ENCODE measurements around the gene ABHD11. TPM values are rescaled to one million over a fixed set of nuclear protein-coding genes. Genes with fewer than 3 reads are reported as not detected.

ABHD11 gene
- total RNA-seq, 1 donor from 2014 or later, result 31.6 TPM

DNA sequence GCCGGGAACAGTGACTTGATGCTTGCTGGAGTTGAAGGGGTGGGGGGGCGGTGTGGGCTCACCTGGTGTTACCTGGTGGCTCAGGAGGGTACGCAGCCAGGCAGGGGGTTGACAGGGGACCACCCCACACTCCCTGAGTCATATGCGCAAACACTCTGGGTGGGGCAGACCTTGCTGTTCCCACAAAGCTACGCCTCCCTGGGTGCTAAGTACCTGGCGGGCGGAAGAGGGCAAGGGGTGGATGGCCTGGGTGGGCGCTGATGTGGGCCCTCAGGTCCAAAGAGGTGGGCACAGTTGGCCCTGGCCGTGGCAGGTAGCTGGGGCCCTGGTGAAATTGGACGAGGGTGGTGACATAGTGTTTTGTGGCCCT is 33.1 kb downstream of the ABHD11 start:
- intact Hi-C loops (cut with DNase I), result no loop called here
- no peak for DNase-seq (ENCODE audit: low spot score)

DNA sequence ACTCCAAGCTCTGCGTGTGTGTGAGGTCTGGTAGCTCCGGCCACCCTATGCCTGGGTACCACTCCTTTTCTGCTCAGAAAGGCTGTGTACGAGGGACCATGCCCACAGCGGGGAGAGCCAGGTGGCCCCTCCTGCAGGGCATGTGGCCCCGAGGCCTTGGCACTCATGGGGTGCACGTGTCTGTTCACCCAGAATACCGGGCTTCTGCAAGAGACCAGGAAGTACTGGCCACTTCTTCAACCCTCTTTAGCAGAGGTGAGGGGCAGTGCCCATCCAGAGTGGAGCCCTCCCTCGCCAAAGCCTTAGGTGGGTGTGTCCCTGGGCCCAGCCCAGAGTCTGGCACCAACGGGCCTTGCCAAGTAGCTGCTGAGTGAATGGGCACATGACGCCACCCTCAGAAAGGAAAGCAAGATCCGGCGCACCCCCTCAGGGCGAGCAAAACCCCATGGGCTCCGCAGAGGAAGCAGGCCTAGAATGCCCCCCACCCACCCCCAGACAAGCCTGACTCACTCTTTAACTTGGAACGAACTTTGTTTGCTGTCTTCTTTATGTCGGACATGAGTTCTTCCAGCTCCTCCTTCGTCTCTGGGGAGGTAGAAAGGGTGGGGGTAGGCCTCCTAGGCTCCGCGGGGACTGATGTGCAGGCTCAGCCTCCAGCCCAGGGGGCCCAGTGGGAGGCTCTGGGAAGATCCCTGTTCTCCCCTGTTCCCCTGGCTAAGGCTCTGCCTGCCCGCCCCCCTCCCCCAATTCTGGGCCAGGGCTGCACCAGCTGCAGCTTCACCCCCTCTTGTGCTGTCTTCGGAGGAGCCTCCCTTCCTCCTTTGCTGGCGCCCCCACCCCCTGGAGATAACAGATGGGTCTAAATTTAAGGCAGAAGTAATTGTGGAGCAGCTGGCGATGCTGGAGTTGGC is 33.7 kb downstream of the ABHD11 start:
- DNase-seq (ENCODE audit: low spot score), result no peak
- intact Hi-C loops (cut with DNase I), result no loop called here

DNA sequence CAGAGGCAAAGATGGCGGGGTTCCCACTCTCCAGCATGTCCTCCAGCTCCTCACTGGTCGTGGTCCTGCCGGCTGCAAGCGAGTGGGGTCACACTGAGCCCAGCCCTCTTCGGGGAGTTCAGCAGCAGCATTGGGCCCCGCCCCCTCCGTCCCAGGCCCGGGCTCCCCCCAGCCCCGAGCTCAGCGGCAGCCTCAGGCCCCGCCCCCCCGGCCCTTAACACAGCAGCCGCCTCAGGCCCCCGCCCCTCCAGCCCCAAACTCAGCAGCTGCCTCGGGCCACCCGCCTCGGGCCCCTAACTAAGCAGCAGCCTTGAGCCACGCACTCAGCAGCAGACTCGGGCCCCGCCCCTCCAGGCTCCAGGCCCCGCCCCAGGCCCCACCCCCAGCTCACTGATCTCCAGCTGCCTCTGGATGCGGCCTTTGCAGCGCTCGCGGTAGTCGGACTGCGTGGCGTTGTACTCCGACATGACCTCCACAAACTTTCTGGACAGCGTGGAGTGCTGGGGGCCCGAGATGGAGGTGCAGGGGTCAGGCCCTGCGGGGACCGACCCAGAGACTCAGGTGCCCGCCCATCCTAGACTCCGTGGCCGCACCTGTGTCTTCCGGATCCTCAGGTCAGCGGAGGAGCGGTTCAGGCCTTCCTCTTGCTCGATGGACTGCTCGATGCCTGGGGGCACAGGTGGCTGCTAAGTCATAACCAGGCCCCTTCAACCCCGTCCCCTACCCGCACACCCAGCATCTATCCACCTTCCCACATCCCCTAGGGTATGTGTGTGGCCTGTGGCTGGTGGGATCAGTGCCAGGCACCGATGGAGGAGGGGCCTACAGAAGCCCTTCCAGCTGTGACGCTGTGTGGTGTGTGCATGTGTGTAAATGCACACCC is 34.6 kb downstream of the ABHD11 start:
- intact Hi-C loops (cut with DNase I), result no loop called here
- no peak for DNase-seq (ENCODE audit: low spot score)

DNA sequence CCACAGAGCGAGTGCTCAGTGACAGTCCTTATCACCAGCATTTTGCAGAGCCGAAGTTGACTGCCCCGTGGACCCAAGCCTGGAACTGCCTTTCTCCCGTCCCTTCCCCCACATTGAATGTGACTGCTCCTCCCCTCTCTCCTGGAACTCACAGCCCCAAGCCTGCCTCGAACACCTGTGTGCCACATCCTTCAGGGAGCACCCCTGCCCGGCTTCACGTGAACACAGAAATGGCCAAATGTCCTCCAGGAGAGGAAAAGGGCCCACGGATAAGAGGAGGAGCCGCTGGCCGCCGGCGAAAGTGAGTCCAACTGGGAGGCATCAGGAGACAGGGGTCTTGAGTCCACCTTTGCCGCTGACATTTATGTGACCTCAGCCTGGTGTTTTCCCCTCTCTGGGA is 35.4 kb downstream of the ABHD11 start:
- intact Hi-C loops (cut with DNase I), result no loop called here
- no peak for DNase-seq (ENCODE audit: low spot score)

DNA sequence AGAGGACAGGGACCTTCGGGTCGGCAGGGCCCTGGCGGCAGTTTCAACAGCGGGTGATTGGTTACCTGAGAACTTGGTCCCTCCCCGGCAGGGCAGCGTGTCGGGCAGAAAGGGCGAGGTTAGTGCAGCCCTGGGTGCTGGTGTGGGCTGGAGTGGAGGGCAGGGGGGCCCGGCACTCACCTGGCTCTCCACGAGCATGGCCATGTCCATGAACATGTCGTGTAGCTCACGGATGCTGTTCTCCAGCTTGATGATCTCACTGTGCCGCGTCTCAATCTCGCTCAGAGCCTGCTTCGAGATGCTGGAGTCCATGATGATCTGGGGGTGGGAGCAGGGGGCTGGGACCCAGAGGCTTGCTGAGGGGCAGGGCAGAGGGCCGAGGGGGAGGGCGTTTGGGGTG is 35.9 kb downstream of the ABHD11 start:
- DNase-seq (ENCODE audit: low spot score), result no peak

DNA sequence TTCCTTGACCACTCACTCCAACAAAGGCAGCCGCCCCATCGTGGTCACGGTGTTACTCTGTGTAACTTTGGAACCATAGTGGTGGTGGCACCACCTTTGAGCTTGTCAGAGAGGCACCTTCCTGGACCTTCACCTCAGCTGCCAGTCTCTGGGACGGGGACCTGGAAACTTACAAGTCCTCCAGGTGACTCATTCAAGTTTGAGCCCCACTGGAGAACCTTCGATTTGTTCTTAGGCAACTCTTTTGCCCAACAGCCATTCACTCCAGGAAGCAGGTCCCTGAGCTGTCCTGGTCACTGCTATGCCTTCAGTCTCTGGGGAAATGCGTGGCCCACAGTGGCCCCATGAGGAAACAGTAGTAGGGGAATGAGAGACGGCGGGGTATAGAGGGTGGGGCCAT is 36.4 kb downstream of the ABHD11 start:
- no peak for DNase-seq (ENCODE audit: low spot score)
- intact Hi-C loops (cut with DNase I), result no loop called here

More for the DNA sequence above, 35.9 kb downstream of the ABHD11 start:
- intact Hi-C loops (cut with DNase I), result no loop called here

DNA sequence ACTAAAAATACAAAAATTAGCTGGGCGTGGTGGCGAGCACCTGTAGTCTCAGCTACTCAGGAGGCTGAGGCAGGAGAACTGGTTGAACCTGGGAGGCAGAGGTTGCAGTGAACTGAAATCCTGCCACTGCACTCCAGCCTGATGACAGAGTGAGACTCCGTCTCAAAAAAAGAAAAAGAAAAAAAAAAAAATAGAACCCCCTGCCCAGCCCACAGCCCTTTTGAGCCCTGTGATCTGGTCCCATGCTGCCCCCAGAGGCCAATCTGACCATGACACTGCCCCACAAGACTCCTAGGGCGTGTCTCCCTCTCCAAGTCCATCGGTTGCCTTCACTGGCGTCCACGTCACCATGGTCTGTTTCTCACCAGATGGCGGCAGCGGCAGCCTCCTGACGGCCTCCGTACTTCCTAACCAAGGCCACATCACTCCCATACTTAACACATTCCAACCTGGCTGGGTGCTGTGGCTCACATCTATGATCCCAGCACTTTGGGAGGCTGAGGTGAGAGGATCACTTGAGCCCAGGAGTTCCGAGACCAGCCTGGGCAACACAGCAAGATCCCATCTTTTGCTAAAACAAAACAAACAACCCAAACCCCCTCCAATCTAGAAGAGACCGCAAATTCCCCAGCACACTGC is 37.1 kb downstream of the ABHD11 start:
- intact Hi-C loops (cut with DNase I), result no loop called here
- no peak for DNase-seq (ENCODE audit: low spot score)

DNA sequence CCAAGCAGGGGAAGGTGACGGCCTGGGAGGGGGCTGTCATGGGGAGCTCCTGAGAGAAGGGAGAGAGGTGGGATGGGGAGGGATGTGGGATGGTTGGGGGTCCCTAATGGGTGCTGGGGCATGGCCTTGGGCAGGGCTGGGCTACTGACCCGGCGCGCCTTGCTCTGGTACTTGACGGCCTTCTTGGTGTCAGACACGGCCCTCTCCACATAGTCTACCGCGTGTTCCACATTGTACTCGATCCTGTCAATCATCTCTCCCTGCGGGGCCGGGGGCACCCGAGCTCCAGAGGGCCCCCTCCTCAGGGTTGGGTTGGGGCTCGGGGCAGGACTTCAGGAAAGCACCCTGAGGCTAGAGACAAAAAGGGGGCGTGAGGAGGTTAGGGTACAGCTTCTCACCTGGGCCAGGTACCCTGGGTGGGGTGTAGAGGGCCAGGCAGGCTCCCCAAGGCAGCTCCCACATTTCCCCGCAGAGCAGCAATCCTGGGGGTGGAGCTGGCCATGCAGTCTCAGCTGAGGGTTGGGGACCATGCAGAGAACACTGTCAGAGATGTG is 37.9 kb downstream of the ABHD11 start:
- intact Hi-C loops (cut with DNase I), result no loop called here
- DNase-seq (ENCODE audit: low spot score), result no peak

DNA sequence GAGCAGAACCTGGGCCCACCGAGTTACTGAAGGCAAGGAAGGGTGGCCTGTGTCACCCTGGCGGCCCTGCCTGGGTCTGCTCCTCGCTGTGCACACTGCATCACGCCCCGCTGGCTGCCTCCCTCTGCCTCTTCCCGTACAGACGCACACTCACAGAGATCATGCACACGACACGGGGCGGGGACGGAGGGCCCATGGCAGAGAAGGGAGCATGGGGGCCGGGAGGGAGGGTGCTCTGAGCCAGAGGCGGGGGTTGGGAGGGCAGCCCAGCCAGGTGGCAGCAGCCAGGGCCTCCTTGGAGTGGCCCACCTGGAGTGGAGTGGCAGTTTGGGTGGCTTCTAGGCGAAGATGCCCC is 38.6 kb downstream of the ABHD11 start:
- no peak for DNase-seq (ENCODE audit: low spot score)
- intact Hi-C loops (cut with DNase I), result no loop called here

DNA sequence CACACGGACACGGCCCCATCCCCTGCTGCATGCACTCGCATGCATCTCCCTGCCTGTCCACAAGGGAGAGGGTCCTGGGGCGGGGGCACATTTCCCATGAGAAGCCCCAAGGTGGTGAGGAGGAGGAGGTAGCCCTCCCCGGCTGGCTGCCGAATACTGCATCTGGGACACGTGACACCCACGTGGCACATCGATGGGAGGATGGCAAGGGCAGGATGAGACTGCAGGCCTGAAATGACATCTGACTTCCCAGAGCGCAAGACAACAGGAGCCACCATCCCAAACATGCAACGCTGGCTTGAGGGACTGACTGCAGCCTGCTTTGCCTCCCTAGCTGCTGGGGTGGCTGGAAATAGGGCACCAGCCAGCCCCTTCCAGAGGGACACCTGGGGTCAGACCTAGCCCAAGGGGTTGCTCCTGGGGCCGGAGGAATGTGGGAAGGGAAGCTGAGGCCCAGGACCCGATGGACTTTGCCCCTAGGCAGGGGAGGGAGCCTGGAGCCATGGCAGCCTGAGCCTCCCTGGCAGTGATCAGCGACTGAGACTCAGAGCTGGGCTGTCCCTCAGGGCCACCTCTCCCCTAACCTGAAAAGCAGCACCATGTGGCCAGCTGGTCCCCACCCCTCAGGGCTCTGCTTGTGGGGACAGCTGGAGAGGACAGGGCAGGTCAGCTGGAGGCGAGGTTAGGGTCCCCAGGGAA is 39.1 kb downstream of the ABHD11 start:
- intact Hi-C loops (cut with DNase I), result no loop called here
- DNase-seq (ENCODE audit: low spot score), result no peak

DNA sequence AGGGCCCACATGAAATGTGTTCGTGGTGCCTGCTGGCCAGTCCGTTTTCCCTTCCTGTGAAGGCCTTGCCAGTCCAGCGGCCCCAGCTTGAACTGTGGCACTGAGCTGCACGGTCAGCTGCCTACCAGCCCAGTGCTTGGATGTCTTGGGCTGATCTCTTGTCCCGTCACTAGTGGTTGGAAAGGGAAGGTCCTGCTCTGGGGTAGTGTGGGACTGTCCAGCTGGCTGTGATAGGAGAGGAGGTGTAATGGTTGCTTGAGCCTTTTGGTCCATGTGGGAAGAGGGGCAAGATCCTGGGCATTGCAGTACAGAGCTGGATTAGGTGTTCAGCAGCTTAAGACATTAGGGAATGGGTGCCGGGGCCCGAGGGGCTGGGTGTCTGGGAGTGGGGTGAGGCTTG is 40.2 kb downstream of the ABHD11 start:
- no peak for DNase-seq (ENCODE audit: low spot score)
- intact Hi-C loops (cut with DNase I), result no loop called here

DNA sequence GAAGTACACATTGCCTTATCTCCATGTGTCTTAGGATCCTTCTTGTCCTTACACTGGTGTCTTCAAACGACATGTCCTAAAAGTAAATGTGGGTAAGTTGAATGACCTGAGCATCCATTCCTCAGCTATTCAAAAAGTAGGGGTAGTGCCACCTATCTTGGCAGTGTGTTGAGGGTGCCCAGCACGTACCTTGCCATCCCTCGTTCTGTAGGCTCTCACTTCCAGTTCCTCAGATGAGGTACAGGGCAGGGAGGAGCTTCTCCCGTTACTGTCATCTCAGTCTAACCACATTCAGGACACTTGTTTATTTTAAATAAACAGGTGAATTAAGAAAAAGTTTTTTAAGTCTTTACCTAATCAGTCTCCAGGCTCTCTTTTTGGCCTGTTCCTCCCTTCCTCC is 42.2 kb downstream of the ABHD11 start:
- intact Hi-C loops (cut with DNase I), result no loop called here
- DNase-seq (ENCODE audit: low spot score), result no peak

DNA sequence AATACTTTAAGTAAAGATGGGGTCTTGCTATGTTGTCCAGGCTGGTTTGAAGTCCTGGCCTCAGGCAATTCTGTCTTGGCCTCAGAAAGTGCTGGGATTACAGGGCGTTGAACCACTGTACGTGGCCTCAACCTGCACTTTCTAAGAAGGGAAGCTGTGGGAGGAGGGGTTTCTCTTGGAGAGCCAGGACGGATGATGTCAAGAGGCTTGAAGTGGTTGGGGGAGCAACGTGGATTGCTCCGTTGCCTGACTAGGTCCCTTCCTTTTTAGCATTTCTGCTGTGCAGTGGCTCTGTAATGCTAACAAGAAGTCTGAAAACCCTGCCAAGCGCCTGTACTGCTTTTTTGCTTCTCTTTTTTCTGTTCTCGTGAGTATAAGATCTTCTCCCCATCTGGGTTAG is 48.0 kb downstream of the ABHD11 start:
- intact Hi-C loops (cut with DNase I), result no loop called here
- no peak for DNase-seq (ENCODE audit: low spot score)

DNA sequence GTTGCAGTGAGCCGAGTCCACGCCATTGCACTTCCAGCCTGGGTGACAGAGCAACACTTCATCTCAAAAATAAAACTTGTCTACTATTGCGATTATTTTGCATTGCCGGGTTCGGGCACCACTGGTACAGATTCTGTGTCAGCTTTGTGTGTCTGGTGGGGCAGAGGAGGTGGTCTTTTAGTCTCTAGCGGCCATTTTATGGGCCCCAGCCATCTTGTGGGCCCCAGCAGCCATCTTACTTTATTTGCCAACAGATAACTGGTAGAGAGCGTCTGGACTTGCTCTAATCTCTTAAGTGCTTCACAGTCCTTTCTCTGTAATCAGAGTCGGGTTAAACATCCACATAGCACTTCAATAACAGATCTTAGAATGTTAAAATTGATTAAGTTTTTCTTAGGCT is 50.3 kb downstream of the ABHD11 start:
- no peak for DNase-seq (ENCODE audit: low spot score)
- intact Hi-C loops (cut with DNase I), result no loop called here

Small RNA genes within 50 kb of the gene (microRNA-seq; reads per million reads assigned to microRNA genes)
- not detected for gene MIR4284

Other genes with a start within 250 kb of the ABHD11 start
- gene BAZ1B, start 216.5 kb downstream of the ABHD11 start, total RNA-seq, result 45.7 TPM
- 68.9 TPM for gene BCL7B, start 181.1 kb downstream of the ABHD11 start, total RNA-seq
- 13.6 TPM for gene TBL2, start 160.2 kb downstream of the ABHD11 start, total RNA-seq
- 0.65 TPM for gene MLXIPL, start 114.3 kb downstream of the ABHD11 start, total RNA-seq
- 2.4 TPM for gene VPS37D, start 71.0 kb downstream of the ABHD11 start, total RNA-seq
- 16.4 TPM for gene DNAJC30, start 55.3 kb downstream of the ABHD11 start, total RNA-seq
- gene BUD23, start 55.2 kb downstream of the ABHD11 start, total RNA-seq, result 59.1 TPM
- gene STX1A, start 19.1 kb downstream of the ABHD11 start, total RNA-seq, result 3.3 TPM
- not detected for gene CLDN3, start 31.5 kb upstream of the ABHD11 start, total RNA-seq
- gene CLDN4, start 92.2 kb upstream of the ABHD11 start, total RNA-seq, result not detected
- 0.35 TPM for gene METTL27, start 103.7 kb upstream of the ABHD11 start, total RNA-seq
- gene TMEM270, start 122.4 kb upstream of the ABHD11 start, total RNA-seq, result not detected